NT2/D1 (cell line): ENCODE results near the gene CANT1.
"Not testable (repeated sequence)": the region's sequence is repeated elsewhere in the genome, so short reads cannot be mapped to it uniquely, and the experiment has no call there.

ENCODE experiments used
- SUZ12 ChIP-seq: IDR thresholded peaks from 2 replicates; pipeline ENCODE4 v1.6.1; 2011; ENCODE audit not compliant: insufficient read length, insufficient read depth; ENCODE audit errors: extremely low read depth
- YY1 ChIP-seq: IDR thresholded peaks from 2 replicates; pipeline ENCODE4 v1.6.1; 2011; ENCODE audit not compliant: insufficient read length, insufficient read depth
- ZNF274 ChIP-seq: IDR thresholded peaks from 2 replicates; pipeline ENCODE4 v1.6.1; 2011; ENCODE audit warnings: mild to moderate bottlenecking, low read depth, low read length

GRCh38 chr17:79030636-79031035 is 21.1 kb upstream of the CANT1 start:
- not testable (repeated sequence) for TF ChIP-seq SUZ12, YY1, ZNF274
